DMS79 (cell line): ENCODE results near the gene P2RX2.

ENCODE experiments used
- DNase-seq: peaks from one replicate; lab custom pipeline; 2025; lab: John Stamatoyannopoulos, UW

The P2RX2 gene

GRCh38 chr12:132620113-132620898 is 1.7 kb downstream of the P2RX2 start:
- no peak for DNase-seq

- DNase-seq, result no peak
These were observed 2.5 kb downstream of the P2RX2 start for GRCh38 chr12:132620899-132621656.

GRCh38 chr12:132621657-132622435 is 3.3 kb downstream of the P2RX2 start:
- DNase-seq, result no peak

- no peak for DNase-seq
These were observed 4.0 kb downstream of the P2RX2 start for GRCh38 chr12:132622437-132623071.

GRCh38 chr12:132623072-132623869 is 4.7 kb downstream of the P2RX2 start:
- DNase-seq, result no peak

GRCh38 chr12:132624186-132624855 is 5.7 kb downstream of the P2RX2 start:
- DNase-seq, result no peak

- DNase-seq, result no peak
These were observed 6.5 kb downstream of the P2RX2 start for GRCh38 chr12:132624910-132625630.

- DNase-seq, result no peak
These were observed 7.3 kb downstream of the P2RX2 start for GRCh38 chr12:132625731-132626430.

GRCh38 chr12:132629330-132629729 is 10.8 kb downstream of the P2RX2 start:
- DNase-seq, result no peak

GRCh38 chr12:132630672-132631071 is 12.1 kb downstream of the P2RX2 start:
- DNase-seq, result no peak

- DNase-seq, result no peak
These were observed 13.1 kb downstream of the P2RX2 start for GRCh38 chr12:132631666-132632065.

- DNase-seq, result no peak
These were observed 14.1 kb downstream of the P2RX2 start for GRCh38 chr12:132632521-132633228.

GRCh38 chr12:132633398-132633797 is 14.8 kb downstream of the P2RX2 start:
- DNase-seq, result no peak

- no peak for DNase-seq
These were observed 15.3 kb downstream of the P2RX2 start for GRCh38 chr12:132633901-132634300.

- no peak for DNase-seq
These were observed 15.9 kb downstream of the P2RX2 start for GRCh38 chr12:132634411-132634990.

GRCh38 chr12:132635076-132635955 is 16.7 kb downstream of the P2RX2 start:
- no peak for DNase-seq

GRCh38 chr12:132637811-132638210 is 19.2 kb downstream of the P2RX2 start:
- no peak for DNase-seq
